Activated CD4-positive, alpha-beta T cell treated with anti-CD3 and anti-CD28 coated beads, Interleukin-2, amount 10 ng/mL, durations not matched to agents 7 days and 5 days (primary cell): ENCODE results near the gene FANCD2. TPM values are rescaled to one million over a fixed set of nuclear protein-coding genes. Genes with fewer than 3 reads are reported as not detected.
A peak's percentile ranks its signal among the peaks of the same experiment; 100 is the strongest.

Experiments
- CTCF ChIA-PET: fragments of 350-600 bp; sonication (Branson Sonifier 250); formaldehyde crosslinking; loops from one replicate; lab custom pipeline; 2021; ENCODE audit warnings: antibody characterized with exemption; lab: Charles Lee
- POLR2A ChIA-PET: fragments of 350-600 bp; sonication (Branson Sonifier 250); formaldehyde crosslinking; loops from one replicate; lab custom pipeline; 2021; ENCODE audit warnings: antibody characterized with exemption; lab: Charles Lee
- DNase-seq: peaks from one replicate; pipeline ENCODE4 v3.0.0-alpha.2; 2020
- H3K27ac Mint-ChIP-seq: one replicate; pipeline ENCODE4 v1.8.0; 2021; ENCODE audit warnings: mild to moderate bottlenecking, moderate library complexity, mixed read lengths
- H3K27me3 Mint-ChIP-seq: one replicate; pipeline ENCODE4 v1.8.0; 2021; ENCODE audit warnings: mixed read lengths
- H3K36me3 Mint-ChIP-seq: one replicate; pipeline ENCODE4 v1.8.0; 2021; ENCODE audit warnings: low read depth, mixed read lengths
- H3K4me1 Mint-ChIP-seq: one replicate; pipeline ENCODE4 v1.8.0; 2021; ENCODE audit warnings: mixed read lengths
- H3K4me3 Mint-ChIP-seq: one replicate; pipeline ENCODE4 v1.8.0; 2021; ENCODE audit warnings: mild to moderate bottlenecking, moderate library complexity, mixed read lengths
- H3K9me3 Mint-ChIP-seq: one replicate; pipeline ENCODE4 v1.8.0; 2021; ENCODE audit warnings: mixed read lengths
- total RNA-seq, 2 experiments: library from RNA; stranded (reverse); gene quantifications; one replicate each; pipeline ENCODE4 v1.2.3, GENCODE V29; 2021

The FANCD2 gene
- total RNA-seq: 10 to 100 TPM; 61.2 to 68.1 TPM

- ChIA-PET CTCF (interaction anchor here (1.3 kb wide), 1 partner anchor 237 kb away, joined by 3 read pairs; no protein-coding TSS in a partner anchor), POLR2A (interaction anchor here (0.7 to 1.0 kb wide), 4 partner anchors 15 to 216 kb away, joined by 3 to 4 read pairs (median 3); no protein-coding TSS in a partner anchor)
- Mint-ChIP-seq H3K9me3 (no peaks in the 10 kb centered on the region), H3K27ac (peak within 1 kb of the TSS; percentile 98), H3K27me3 (no peaks in the 10 kb centered on the region), H3K4me3 (peak within 1 kb of the TSS; percentile 88), H3K36me3 (peaks cover 23% of the 10 kb centered on the region), H3K4me1 (peaks cover 37% of the 10 kb centered on the region)
- DNase-seq: peak; percentile 92
Measured at GRCh38 chr3:10026084-10026890, at the start of gene FANCD2. FANCD2 (plus strand) TSS chr3:10026437; CDS start chr3:10028658, 2,221 bp downstream.

- CTCF ChIA-PET: interaction anchor here (0.7 to 2.4 kb wide), 7 partner anchors 10 to 339 kb away, joined by 3 to 15 read pairs (median 5); partner anchors contain the start of gene EMC3
- H3K27ac Mint-ChIP-seq: no peak overlapping the region
- H3K36me3 Mint-ChIP-seq: peaks cover 34% of the 10 kb centered on the region
- no peaks in the 10 kb centered on the region for H3K27me3 Mint-ChIP-seq
- POLR2A ChIA-PET: interaction anchor here (1.0 kb wide), 1 partner anchor 31 kb away, joined by 3 read pairs; no protein-coding TSS in a partner anchor
- no peak overlapping the region for H3K4me3 Mint-ChIP-seq
- no peak for DNase-seq
- peaks cover 15% of the 10 kb centered on the region for H3K4me1 Mint-ChIP-seq
- no peaks in the 10 kb centered on the region for H3K9me3 Mint-ChIP-seq
Measured at GRCh38 chr3:9976721-9977709, 49.2 kb upstream of the FANCD2 start.

GRCh38 chr3:9978710-9979305, 47.4 kb upstream of the FANCD2 start:
- Mint-ChIP-seq H3K9me3 (no peaks in the 10 kb centered on the region), H3K27me3 (no peaks in the 10 kb centered on the region), H3K27ac (peak overlapping the region; percentile 3), H3K36me3 (peaks cover 26% of the 10 kb centered on the region), H3K4me1 (peaks cover 15% of the 10 kb centered on the region), H3K4me3 (no peak overlapping the region)
- ChIA-PET CTCF (no interaction called here), POLR2A (no interaction called here)
- no peak for DNase-seq

GRCh38 chr3:9980251-9980650, 46.0 kb upstream of the FANCD2 start:
- DNase-seq: no peak
- ChIA-PET POLR2A (no interaction called here), CTCF (no interaction called here)
- Mint-ChIP-seq H3K4me3 (no peak overlapping the region), H3K9me3 (no peaks in the 10 kb centered on the region), H3K36me3 (peaks cover 20% of the 10 kb centered on the region), H3K4me1 (peaks cover 20% of the 10 kb centered on the region), H3K27me3 (no peaks in the 10 kb centered on the region), H3K27ac (no peak overlapping the region)

- H3K9me3 Mint-ChIP-seq: no peaks in the 10 kb centered on the region
- DNase-seq: no peak
- H3K36me3 Mint-ChIP-seq: peaks cover 7% of the 10 kb centered on the region
- ChIA-PET CTCF (interaction anchor here (0.7 to 3.7 kb wide), 4 partner anchors 9 to 204 kb away, joined by 4 to 15 read pairs (median 4); no protein-coding TSS in a partner anchor), POLR2A (no interaction called here)
- H3K27ac Mint-ChIP-seq: peak overlapping the region; percentile 98
- H3K27me3 Mint-ChIP-seq: no peaks in the 10 kb centered on the region
- H3K4me3 Mint-ChIP-seq: peak overlapping the region; percentile 91
- peaks cover 31% of the 10 kb centered on the region for H3K4me1 Mint-ChIP-seq
Measured at GRCh38 chr3:9986230-9986725, 40.0 kb upstream of the FANCD2 start.

GRCh38 chr3:9994086-9994844, 32.0 kb upstream of the FANCD2 start:
- H3K4me1 Mint-ChIP-seq: peaks cover 5% of the 10 kb centered on the region
- ChIA-PET POLR2A (no interaction called here), CTCF (interaction anchor here (0.7 kb wide), 3 partner anchors 14 to 189 kb away, joined by 3 read pairs; no protein-coding TSS in a partner anchor)
- no peaks in the 10 kb centered on the region for H3K9me3 Mint-ChIP-seq
- H3K27ac Mint-ChIP-seq: no peak overlapping the region
- H3K4me3 Mint-ChIP-seq: no peak overlapping the region
- no peaks in the 10 kb centered on the region for H3K27me3 Mint-ChIP-seq
- no peak for DNase-seq
- H3K36me3 Mint-ChIP-seq: peaks cover 12% of the 10 kb centered on the region

- DNase-seq: no peak
- no peak overlapping the region for H3K27ac Mint-ChIP-seq
- H3K27me3 Mint-ChIP-seq: no peaks in the 10 kb centered on the region
- H3K4me3 Mint-ChIP-seq: no peak overlapping the region
- peaks cover 23% of the 10 kb centered on the region for H3K36me3 Mint-ChIP-seq
- ChIA-PET CTCF (interaction anchor here (1.3 kb wide), 1 partner anchor 13 kb away, joined by 3 read pairs; no protein-coding TSS in a partner anchor), POLR2A (no interaction called here)
- no peaks in the 10 kb centered on the region for H3K9me3 Mint-ChIP-seq
- no peaks in the 10 kb centered on the region for H3K4me1 Mint-ChIP-seq
Measured at GRCh38 chr3:10000686-10001085, 25.6 kb upstream of the FANCD2 start.

GRCh38 chr3:10002951-10003350, 23.3 kb upstream of the FANCD2 start:
- H3K4me1 Mint-ChIP-seq: peaks cover 3% of the 10 kb centered on the region
- no peak overlapping the region for H3K4me3 Mint-ChIP-seq
- H3K36me3 Mint-ChIP-seq: peaks cover 20% of the 10 kb centered on the region
- DNase-seq: no peak
- ChIA-PET CTCF (no interaction called here), POLR2A (no interaction called here)
- H3K27me3 Mint-ChIP-seq: no peaks in the 10 kb centered on the region
- H3K9me3 Mint-ChIP-seq: no peaks in the 10 kb centered on the region
- no peak overlapping the region for H3K27ac Mint-ChIP-seq

- Mint-ChIP-seq H3K4me3 (no peak overlapping the region), H3K36me3 (peaks cover 19% of the 10 kb centered on the region), H3K27ac (no peak overlapping the region), H3K27me3 (no peaks in the 10 kb centered on the region), H3K4me1 (peaks cover 12% of the 10 kb centered on the region), H3K9me3 (no peaks in the 10 kb centered on the region)
- CTCF ChIA-PET: interaction anchor here (0.7 kb wide), 1 partner anchor 691 kb away, joined by 3 read pairs; no protein-coding TSS in a partner anchor
- POLR2A ChIA-PET: no interaction called here
- no peak for DNase-seq
Measured at GRCh38 chr3:10004506-10004905, 21.7 kb upstream of the FANCD2 start.

GRCh38 chr3:10004960-10005564, 21.2 kb upstream of the FANCD2 start:
- Mint-ChIP-seq H3K9me3 (no peaks in the 10 kb centered on the region), H3K27me3 (no peaks in the 10 kb centered on the region), H3K4me3 (no peak overlapping the region), H3K4me1 (peaks cover 13% of the 10 kb centered on the region), H3K27ac (no peak overlapping the region), H3K36me3 (peaks cover 17% of the 10 kb centered on the region)
- DNase-seq: no peak
- POLR2A ChIA-PET: no interaction called here
- CTCF ChIA-PET: interaction anchor here (0.7 kb wide), 1 partner anchor 691 kb away, joined by 3 read pairs; no protein-coding TSS in a partner anchor

- Mint-ChIP-seq H3K4me3 (no peak overlapping the region), H3K27ac (no peak overlapping the region), H3K27me3 (peaks cover 3% of the 10 kb centered on the region), H3K9me3 (no peaks in the 10 kb centered on the region), H3K36me3 (peaks cover 10% of the 10 kb centered on the region), H3K4me1 (peaks cover 17% of the 10 kb centered on the region)
- ChIA-PET CTCF (no interaction called here), POLR2A (no interaction called here)
- no peak for DNase-seq
Measured at GRCh38 chr3:10006048-10006761, 20.0 kb upstream of the FANCD2 start.
